ENCODE data around the gene PODXL2. TPM values are rescaled to one million over a fixed set of nuclear protein-coding genes. Genes with fewer than 3 reads are reported as not detected.
"Not testable (repeated sequence)": the region's sequence is repeated elsewhere in the genome, so short reads cannot be mapped to it uniquely, and the experiment has no call there.

PODXL2 gene
- total and polyA plus RNA-seq, 8 donors = 2.9 to 18.0 (median 14.5) TPM

DNA sequence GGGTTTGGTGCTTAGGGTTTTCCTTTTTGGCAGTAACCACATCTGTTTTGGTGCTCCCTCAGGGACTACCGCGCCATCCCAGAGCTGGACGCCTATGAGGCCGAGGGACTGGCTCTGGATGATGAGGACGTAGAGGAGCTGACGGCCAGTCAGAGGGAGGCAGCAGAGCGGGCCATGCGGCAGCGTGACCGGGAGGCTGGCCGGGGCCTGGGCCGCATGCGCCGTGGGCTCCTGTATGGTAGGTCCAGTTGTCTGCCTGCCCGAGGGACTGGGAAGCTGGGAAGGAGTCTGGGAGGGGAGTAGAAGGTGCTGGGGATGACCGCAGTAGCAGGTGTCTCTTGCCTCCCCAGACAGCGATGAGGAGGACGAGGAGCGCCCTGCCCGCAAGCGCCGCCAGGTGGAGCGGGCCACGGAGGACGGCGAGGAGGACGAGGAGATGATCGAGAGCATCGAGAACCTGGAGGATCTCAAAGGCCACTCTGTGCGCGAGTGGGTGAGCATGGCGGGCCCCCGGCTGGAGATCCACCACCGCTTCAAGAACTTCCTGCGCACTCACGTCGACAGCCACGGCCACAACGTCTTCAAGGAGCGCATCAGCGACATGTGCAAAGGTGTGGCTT lies 24.3 kb upstream of the PODXL2 start:
- Histone ChIP-seq H3K27me3 (no peaks in the 10 kb centered on the region), H3K27ac (no peak overlapping the region), H3K4me3 (no peak overlapping the region), H3K36me3 (peaks cover 0 to 54% of the 10 kb centered on the region in 2 donors), H3K9me3 (no peaks in the 10 kb centered on the region), H3K4me1 (peaks cover 0 to 4% of the 10 kb centered on the region in 2 donors)
- intact Hi-C loops (cut with DNase I) = no loop called here
- ATAC-seq = no peak
- no peak for DNase-seq
- no peak for TF ChIP-seq CTCF (IDR thresholded peaks at IDR 0.05)

DNA sequence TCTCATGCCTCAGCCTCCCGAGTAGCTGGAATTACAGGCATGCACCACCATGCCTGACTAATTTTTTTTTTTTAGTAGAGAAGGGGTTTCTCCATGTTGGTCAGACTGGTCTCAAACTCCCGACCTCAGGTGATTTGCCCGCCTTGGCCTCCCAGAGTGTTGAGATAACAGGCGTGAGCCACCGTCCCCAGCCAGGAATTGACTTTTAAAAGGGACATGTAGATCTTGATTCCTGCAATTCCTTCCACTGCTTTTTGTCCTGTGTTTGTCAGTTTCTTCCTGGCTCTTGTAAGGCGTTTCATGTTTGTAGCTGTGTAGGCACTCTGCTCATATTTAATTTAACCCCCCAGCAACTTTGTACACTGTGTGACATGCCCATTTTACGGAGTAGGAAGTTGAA lies 23.4 kb upstream of the PODXL2 start:
- intact Hi-C loops (cut with DNase I); H3K27me3 ChIP-seq; H3K9me3 ChIP-seq; DNase-seq; ATAC-seq; H3K27ac ChIP-seq; H3K4me3 ChIP-seq; H3K4me1 ChIP-seq: not testable (repeated sequence)
- peaks cover 0 to 60% of the 10 kb centered on the region in 2 donors for H3K36me3 ChIP-seq

GRCh38 chr3:127606086-127606805 lies 22.7 kb upstream of the PODXL2 start:
- no peak overlapping the region for H3K27ac ChIP-seq
- H3K4me3 ChIP-seq = no peak overlapping the region
- H3K9me3 ChIP-seq = no peaks in the 10 kb centered on the region
- TF ChIP-seq CTCF (IDR thresholded peaks at IDR 0.05) = no peak
- DNase-seq (no peak), ATAC-seq (no peak)
- H3K4me1 ChIP-seq = peaks cover 0 to 7% of the 10 kb centered on the region in 2 donors
- H3K27me3 ChIP-seq = no peaks in the 10 kb centered on the region
- intact Hi-C loops (cut with DNase I) = no loop called here
- H3K36me3 ChIP-seq = peaks cover 0 to 67% of the 10 kb centered on the region in 2 donors

- Histone ChIP-seq H3K4me3 (no peak overlapping the region), H3K36me3 (peaks cover 0 to 68% of the 10 kb centered on the region in 2 donors), H3K27ac (no peak overlapping the region), H3K4me1 (peaks cover 0 to 7% of the 10 kb centered on the region in 2 donors), H3K27me3 (no peaks in the 10 kb centered on the region), H3K9me3 (no peaks in the 10 kb centered on the region)
- intact Hi-C loops (cut with DNase I) = no loop called here
- no peak for TF ChIP-seq CTCF (IDR thresholded peaks at IDR 0.05)
- ATAC-seq (no peak), DNase-seq (no peak)
Observed at GRCh38 chr3:127606981-127607595, 21.9 kb upstream of the PODXL2 start.

- no peaks in the 10 kb centered on the region for H3K27me3 ChIP-seq
- intact Hi-C loops (cut with DNase I) = no loop called here
- peaks cover 0 to 70% of the 10 kb centered on the region in 2 donors for H3K36me3 ChIP-seq
- no peaks in the 10 kb centered on the region for H3K9me3 ChIP-seq
- H3K27ac ChIP-seq = no peak overlapping the region
- DNase-seq (no peak), ATAC-seq (no peak)
- H3K4me3 ChIP-seq = no peak overlapping the region
- peaks cover 0 to 7% of the 10 kb centered on the region in 2 donors for H3K4me1 ChIP-seq
- TF ChIP-seq CTCF (IDR thresholded peaks at IDR 0.05) = no peak
Observed at GRCh38 chr3:127607675-127608361, 21.2 kb upstream of the PODXL2 start.

Data from left lung (tissue), 10 donors.